K562 (cell line): ENCODE data around the gene C11orf98. TPM values are rescaled to one million over a fixed set of nuclear protein-coding genes. Genes with fewer than 3 reads are reported as not detected.

Experiments used
- ATAC-seq: fragments of 200-7000 bp; cut with Tn5 transposase; 3 replicates; pipeline ENCODE4 v1.9.1; 2020; ENCODE audit warnings: moderate library complexity
- BruUV-seq: library from RNA; stranded (reverse); fragments of 400-500 nt; replicated peaks from 2 replicates; lab custom pipeline; 2021; lab: Mats Ljungman, UMichigan
- CTCF ChIA-PET: fragments of 300-600 bp; formaldehyde crosslinking; extraction: SDS; loops from one replicate; lab custom pipeline; 2021; ENCODE audit warnings: low intra/inter-chr PET ratio; lab: Yijun Ruan, JAX
- POLR2A ChIA-PET: fragments of 300-600, 350-650 bp; sonication (Branson Sonifier 250); formaldehyde crosslinking; extraction: SDS; loops from one replicate; lab custom pipeline; 2021; ENCODE audit warnings: antibody characterized with exemption, inconsistent platforms; lab: Yijun Ruan, JAX
- DNase-seq, 4 experiments: peaks; one replicate each; pipeline versions ENCODE4 v3.0.0 to v3.0.0-alpha.2; 2011 to 2018; ENCODE audit warnings: low spot score in 3 of 4, mixed read lengths in 3 of 4; ENCODE audit errors: extremely low read depth in 1 of 4
- FAIRE-seq: peaks from 2 replicates; lab custom pipeline; 2011; peaks lifted over from hg19 to GRCh38; lab: Jason Lieb, UNC
- H2AFZ ChIP-seq: 2 replicates; pipeline ENCODE4 v1.6.0; 2011; ENCODE audit warnings: low read depth, low read length, control low read depth, inconsistent platforms
- H3K27ac ChIP-seq: fragments of 200-600 bp; 3 replicates; pipeline ENCODE4 v1.8.0; 2011; ENCODE audit warnings: low read depth, mild to moderate bottlenecking, control low read depth, inconsistent platforms, low read length, moderate library complexity, mixed read lengths; ENCODE audit errors: extremely low read depth
- H3K27me3 ChIP-seq, 2 experiments: fragments of 300-600 bp in 1 of 2; 2 replicates in 1 of 2; 3 replicates in 1 of 2; pipeline versions ENCODE4 v1.6.0 to v1.8.0; 2011; ENCODE audit warnings: inconsistent platforms in 2 of 2, low read length in 2 of 2, mild to moderate bottlenecking in 1 of 2, mixed read lengths in 1 of 2, moderate library complexity in 1 of 2; ENCODE audit not compliant: control insufficient read depth in 2 of 2, insufficient read depth in 2 of 2
- H3K36me3 ChIP-seq: fragments of 300-600 bp; 3 replicates; pipeline ENCODE4 v1.8.0; 2011; ENCODE audit warnings: mild to moderate bottlenecking, low read length, inconsistent platforms; ENCODE audit not compliant: control insufficient read depth, insufficient read depth
- H3K4me1 ChIP-seq, 2 experiments: fragments of 200-600 bp in 1 of 2; replicated peaks in 1 of 2; 2 replicates in 1 of 2; 3 replicates in 1 of 2; pipeline versions ENCODE4 v1.5.1 to v1.8.0; 2011; ENCODE audit warnings: inconsistent platforms in 2 of 2, low read length in 2 of 2, mild to moderate bottlenecking in 1 of 2, mixed read lengths in 1 of 2, moderate library complexity in 1 of 2; ENCODE audit not compliant: control insufficient read depth in 2 of 2, insufficient read depth in 2 of 2
- H3K4me2 ChIP-seq: 2 replicates; pipeline ENCODE4 v1.6.1; 2011; ENCODE audit warnings: low read length, control low read depth, inconsistent platforms, mixed read lengths; ENCODE audit not compliant: insufficient read depth
- H3K4me3 ChIP-seq: fragments of 200-600 bp; sonication (generic), shearing (Covaris generic); 2 replicates; pipeline ENCODE4 v1.5.1; 2016; ENCODE audit warnings: control low read depth, inconsistent platforms
- H3K79me2 ChIP-seq: fragments of 200-600 bp; 3 replicates; pipeline ENCODE4 v1.8.0; 2011; ENCODE audit warnings: low read length, inconsistent platforms; ENCODE audit not compliant: control insufficient read depth, insufficient read depth
- H3K9ac ChIP-seq, 2 experiments: 2 replicates each; pipeline versions ENCODE4 v1.6.0 to v1.6.1; 2011; ENCODE audit warnings: low read depth in 2 of 2, low read length in 2 of 2, control low read depth in 1 of 2, inconsistent platforms in 1 of 2, mild to moderate bottlenecking in 1 of 2, mixed read lengths in 1 of 2; ENCODE audit not compliant: insufficient read depth in 1 of 2
- H3K9me1 ChIP-seq: one replicate; pipeline ENCODE4 v1.6.0; 2011; ENCODE audit warnings: inconsistent platforms, mild to moderate bottlenecking, low read length, moderate library complexity; ENCODE audit not compliant: control insufficient read depth, insufficient read depth
- H3K9me3 ChIP-seq: replicated peaks from 2 replicates; pipeline ENCODE4 v1.5.1; 2011; ENCODE audit warnings: low read depth, low read length, inconsistent platforms; ENCODE audit not compliant: control insufficient read depth, insufficient read depth
- H4K20me1 ChIP-seq: replicated peaks from 2 replicates; pipeline ENCODE4 v1.6.1; 2011; ENCODE audit warnings: low read length, inconsistent platforms, mixed read lengths; ENCODE audit not compliant: control insufficient read depth, insufficient read depth
- CREB1 ChIP-seq, 2 experiments: sonication (generic) in 1 of 2; formaldehyde crosslinking in 1 of 2; IDR thresholded peaks; 2 replicates each; pipeline versions ENCODE4 v1.6.1 to v1.8.0; 2012 to 2022; ENCODE audit warnings: inconsistent platforms in 1 of 2, mild to moderate bottlenecking in 1 of 2, missing genetic modification reagents in 1 of 2, moderate library complexity in 1 of 2
- E2F8 ChIP-seq: fragments of 450-650 bp; IDR thresholded peaks from 2 replicates; pipeline ENCODE4 v1.7.1; 2018; ENCODE audit warnings: mild to moderate bottlenecking, low read depth; ENCODE audit not compliant: partially characterized antibody
- ERF ChIP-seq: fragments of 450-650 bp; formaldehyde crosslinking; IDR thresholded peaks from 2 replicates; pipeline ENCODE4 v1.4.0; 2020; ENCODE audit warnings: mild to moderate bottlenecking, mixed read lengths
- IFI16 ChIP-seq: fragments of 250-450 bp; sonication (Bioruptor Pico); IDR thresholded peaks from 2 replicates; pipeline ENCODE4 v2.1.2; 2022; ENCODE audit warnings: mild to moderate bottlenecking, inconsistent platforms
- MECOM ChIP-seq: fragments of 250-450 bp; sonication (Bioruptor Pico); IDR thresholded peaks from 2 replicates; pipeline ENCODE4 v1.8.0; 2022; ENCODE audit warnings: inconsistent platforms
- PHB ChIP-seq: fragments of 250-450 bp; sonication (Bioruptor Pico); IDR thresholded peaks from 2 replicates; pipeline ENCODE4 v1.5.0; 2021
- PHTF2 ChIP-seq: fragments of 250-450 bp; sonication (Bioruptor Pico); IDR thresholded peaks from 2 replicates; pipeline ENCODE4 v1.5.0; 2021; ENCODE audit warnings: mild to moderate bottlenecking
- PML ChIP-seq: IDR thresholded peaks from 2 replicates; pipeline ENCODE4 v1.6.1; 2012; ENCODE audit warnings: low read length, inconsistent platforms
- SMARCB1 ChIP-seq: IDR thresholded peaks from 2 replicates; pipeline ENCODE4 v1.6.1; 2011; ENCODE audit warnings: improper control_type of control experiment, low read depth; ENCODE audit not compliant: insufficient read length
- XRCC3 ChIP-seq: fragments of 450-650 bp; IDR thresholded peaks from 2 replicates; pipeline ENCODE4 v1.6.1; 2017; ENCODE audit warnings: mild to moderate bottlenecking, moderate library complexity
- ZNF354B ChIP-seq: fragments of 250-450 bp; sonication (Bioruptor Pico); IDR thresholded peaks from 2 replicates; pipeline ENCODE4 v1.4.0; 2020
- ZNF586 ChIP-seq: fragments of 450-650 bp; formaldehyde crosslinking; conservative IDR thresholded peaks from 2 replicates; pipeline ENCODE4 v1.4.0; 2020; ENCODE audit warnings: mild to moderate bottlenecking, moderate library complexity
- ZNF609 ChIP-seq: sonication (generic); formaldehyde crosslinking; IDR thresholded peaks from 2 replicates; pipeline ENCODE4 v1.8.1; 2023; ENCODE audit warnings: missing genetic modification reagents, mild to moderate bottlenecking, borderline replicate concordance
- WGBS: fragments of 100-300 bp; shearing (Covaris generic); methylation state at CpG from one replicate; pipeline ENCODE4 v1.1.6; 2016; ENCODE audit warnings: low coverage, mixed read lengths; ENCODE audit not compliant: insufficient coverage; ENCODE audit errors: missing lambda C conversion rate; 5-methylcytosine and 5-hydroxymethylcytosine counted together
- in situ Hi-C: fragments of 300-500 bp; cut with MboI; formaldehyde crosslinking; loops from 4 replicates; pipeline ENCODE4 v1.15.0; 2018; ENCODE audit warnings: inconsistent platforms, mixed read lengths
- intact Hi-C: fragments of 100-400 bp; cut with micrococcal nuclease; formaldehyde crosslinking; loops from 2 replicates; pipeline ENCODE4 v1.14.2; 2022
- polyA plus RNA-seq, 8 experiments: library from polyadenylated mRNA; depleted of rRNA in 4 of 8; stranded (reverse) in 5 of 8; unstranded in 3 of 8; fragments of >200 nt; fragmentation: Nextera tagmentation in 2 of 8; fragmentation: Illumina TruSeq in 1 of 8; extraction: Ambion mirVana in 2 of 8; extraction: Trizol in 1 of 8; gene quantifications; 2 replicates each; pipeline versions ENCODE4 v1.2.1 to v1.2.3, GENCODE V29; 2011 to 2014; ENCODE audit warnings: inconsistent platforms in 1 of 8, missing spikeins in 1 of 8
- total RNA-seq, 7 experiments: library from RNA; depleted of rRNA in 6 of 7; stranded (reverse); fragments of >200 nt in 6 of 7; fragmentation: Illumina TruSeq in 2 of 7; extraction: Trizol in 2 of 7; gene quantifications; 2 replicates each; pipeline versions ENCODE4 v1.2.1 to v1.2.3, GENCODE V29; 2011 to 2021; ENCODE audit warnings: low replicate concordance in 1 of 7
- TF ChIP-seq, protein P1 (sequence below): fragments of 250-450 bp; sonication (Bioruptor Pico); IDR thresholded peaks from 2 replicates; pipeline ENCODE4 v1.8.0; 2021; ENCODE audit warnings: mild to moderate bottlenecking, moderate library complexity

Gene C11orf98
- total and polyA plus RNA-seq, 9 of the 15 experiments (the other 6 are each of a cell fraction or from before 2014, with no cell fraction given) = 103 to 352 (median 218) TPM

GRCh38 chr11:62671236-62671607 lies 6.2 kb upstream of the C11orf98 start:
- peaks cover 59% of the 10 kb centered on the region for H3K36me3 ChIP-seq
- in situ Hi-C loops (no loop called here), intact Hi-C loops (loop anchor here (5.0 kb wide), 1 partner anchor 69 kb away; the partner anchor contains the start of gene MTA2)
- CTCF ChIA-PET = no interaction called here
- DNase-seq (no peak), ATAC-seq (peak; percentile 12), FAIRE-seq (no peak)
- H3K27ac ChIP-seq = peak overlapping the region; percentile 94
- 0% methylated on average over 17 of the region's 17 CpGs for WGBS
- H3K4me2 ChIP-seq = peak overlapping the region; percentile 86
- H3K9me1 ChIP-seq = no peaks in the 10 kb centered on the region
- POLR2A ChIA-PET = interaction anchor here (0.5 to 8.8 kb wide), 25 partner anchors 8 to 1514 kb away, joined by 3 to 83 read pairs (median 5); partner anchors contain the start of genes B3GAT3, EEF1G, GANAB and HNRNPUL2
- BruUV-seq = no TSS peak
- H3K4me1 ChIP-seq = peaks cover 33 to 59% of the 10 kb centered on the region in 2 experiments; a peak in 4 of 5 replicates
- H3K4me3 ChIP-seq = peak overlapping the region; percentile 91
- H4K20me1 ChIP-seq = peaks cover 4% of the 10 kb centered on the region; the same call in 1 of the 2 replicates
- peak overlapping the region; percentile 77 for H2AFZ ChIP-seq
- no peaks in the 10 kb centered on the region for H3K9me3 ChIP-seq
- H3K27me3 ChIP-seq = no peaks in the 10 kb centered on the region
- H3K9ac ChIP-seq = peak overlapping the region; percentile 94 to 100
- peaks cover 83% of the 10 kb centered on the region for H3K79me2 ChIP-seq
- TF ChIP-seq ZNF354B (CRISPR knock-in tag) (no peak), CREB1 (IDR thresholded peaks at IDR 0.05) (no peak), CREB1 (CRISPR knock-in tag; IDR thresholded peaks at IDR 0.05) (no peak; the same call in 1 of the 2 replicates), PML (peak; percentile 52; the same call in 1 of the 2 replicates), E2F8 (no peak), PHTF2 (CRISPR knock-in tag) (0 out of 2 replicates have a peak, but pooled peaks have one; percentile 34), SMARCB1 (no peak), ZNF609 (CRISPR knock-in tag) (0 out of 2 replicates have a peak, but pooled peaks have one; percentile 10), ERF (no peak), PHB (CRISPR knock-in tag) (peak; percentile 62; the same call in 1 of the 2 replicates), IFI16 (no peak), XRCC3 (no peak), MECOM (CRISPR knock-in tag) (no peak), ZNF586 (CRISPR knock-in tag) (no peak)
- TF ChIP-seq, protein P1, sequence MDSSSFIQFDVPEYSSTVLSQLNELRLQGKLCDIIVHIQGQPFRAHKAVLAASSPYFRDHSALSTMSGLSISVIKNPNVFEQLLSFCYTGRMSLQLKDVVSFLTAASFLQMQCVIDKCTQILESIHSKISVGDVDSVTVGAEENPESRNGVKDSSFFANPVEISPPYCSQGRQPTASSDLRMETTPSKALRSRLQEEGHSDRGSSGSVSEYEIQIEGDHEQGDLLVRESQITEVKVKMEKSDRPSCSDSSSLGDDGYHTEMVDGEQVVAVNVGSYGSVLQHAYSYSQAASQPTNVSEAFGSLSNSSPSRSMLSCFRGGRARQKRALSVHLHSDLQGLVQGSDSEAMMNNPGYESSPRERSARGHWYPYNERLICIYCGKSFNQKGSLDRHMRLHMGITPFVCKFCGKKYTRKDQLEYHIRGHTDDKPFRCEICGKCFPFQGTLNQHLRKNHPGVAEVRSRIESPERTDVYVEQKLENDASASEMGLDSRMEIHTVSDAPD (CRISPR knock-in tag) = no peak
